ENCODE data around the gene GNPDA1.

GNPDA1 gene

DNA sequence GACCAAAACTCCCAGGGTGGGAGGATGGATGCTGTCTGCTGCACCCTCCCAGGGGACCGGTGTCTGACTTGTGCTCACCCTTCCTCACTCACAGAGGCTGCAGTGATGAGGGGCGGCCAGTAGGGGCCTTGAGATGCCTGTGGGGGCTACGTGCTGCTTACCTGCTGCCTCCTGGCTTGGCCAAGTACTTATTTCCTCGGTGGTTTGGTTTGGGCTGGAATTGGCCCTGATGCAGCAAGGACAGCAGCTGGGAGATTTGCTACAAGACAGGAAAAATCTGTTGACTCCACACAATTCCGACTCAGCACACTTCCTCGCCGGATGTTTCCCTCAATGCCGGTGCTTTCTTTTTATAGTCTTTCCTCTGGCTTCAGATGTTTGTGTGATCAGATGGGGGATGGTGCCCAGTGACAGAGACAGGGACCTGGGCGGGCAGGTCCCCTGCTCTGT is 61.5 kb downstream of the GNPDA1 start:
- DNase-seq, result no peak
